Measurements from ENCODE around the gene ZNF408.
"Not testable (repeated sequence)": the region's sequence is repeated elsewhere in the genome, so short reads cannot be mapped to it uniquely, and the experiment has no call there.

ZNF408 gene

GRCh38 chr11:46698597-46698996, 2.2 kb upstream of the ZNF408 start:
- no peak for DNase-seq

GRCh38 chr11:46701078-46701654, 335 bp downstream of the ZNF408 start:
- no peak for DNase-seq

GRCh38 chr11:46705070-46705688, 4.3 kb downstream of the ZNF408 start:
- DNase-seq: no peak

GRCh38 chr11:46706886-46707285, 6.1 kb downstream of the ZNF408 start:
- no peak for DNase-seq

- DNase-seq: not testable (repeated sequence)
Measured at GRCh38 chr11:46709351-46709750, 8.5 kb downstream of the ZNF408 start.

- DNase-seq: no peak
Measured at GRCh38 chr11:46710821-46711269, 10.0 kb downstream of the ZNF408 start.

- DNase-seq: no peak
Measured at GRCh38 chr11:46711303-46711702, 10.5 kb downstream of the ZNF408 start.

GRCh38 chr11:46712874-46713576, 12.2 kb downstream of the ZNF408 start:
- no peak for DNase-seq

GRCh38 chr11:46717825-46718154, 17.0 kb downstream of the ZNF408 start:
- not testable (repeated sequence) for DNase-seq

GRCh38 chr11:46718155-46719019, 17.6 kb downstream of the ZNF408 start:
- peak; percentile 88 for DNase-seq

- no peak for DNase-seq
Measured at GRCh38 chr11:46719048-46719542, 18.3 kb downstream of the ZNF408 start, which contains the start of gene F2. Gene F2, plus strand, starts transcription at chr11:46719213. Its CDS starts 23 bp downstream, at chr11:46719236.

- no peak for DNase-seq
Measured at GRCh38 chr11:46719543-46720218, 18.9 kb downstream of the ZNF408 start.

- no peak for DNase-seq
Measured at GRCh38 chr11:46721286-46721685, 20.5 kb downstream of the ZNF408 start.

GRCh38 chr11:46722566-46723358, 21.9 kb downstream of the ZNF408 start:
- no peak for DNase-seq

GRCh38 chr11:46723359-46723680, 22.5 kb downstream of the ZNF408 start:
- no peak for DNase-seq

- no peak for DNase-seq
Measured at GRCh38 chr11:46724088-46724487, 23.3 kb downstream of the ZNF408 start.

GRCh38 chr11:46725338-46726205, 24.7 kb downstream of the ZNF408 start:
- DNase-seq: no peak

GRCh38 chr11:46726206-46726862, 25.5 kb downstream of the ZNF408 start:
- DNase-seq: no peak

- DNase-seq: no peak
Measured at GRCh38 chr11:46727952-46728658, 27.3 kb downstream of the ZNF408 start.

GRCh38 chr11:46728659-46729040, 27.8 kb downstream of the ZNF408 start:
- DNase-seq: no peak

All from NCI-H2029 treated with DMSO at 0.1 percent for 48 hours (cell line).